Non-pigmented ciliary epithelial cell (primary cell): Measurements from ENCODE around the gene ILKAP.

Experiments
- DNase-seq: peaks from one replicate; pipeline ENCODE4 v3.0.0-alpha.2; 2010; ENCODE audit warnings: low read depth

Gene ILKAP

GRCh38 chr2:238237431-238238135 lies 34.1 kb upstream of the ILKAP start:
- DNase-seq: no peak

DNA sequence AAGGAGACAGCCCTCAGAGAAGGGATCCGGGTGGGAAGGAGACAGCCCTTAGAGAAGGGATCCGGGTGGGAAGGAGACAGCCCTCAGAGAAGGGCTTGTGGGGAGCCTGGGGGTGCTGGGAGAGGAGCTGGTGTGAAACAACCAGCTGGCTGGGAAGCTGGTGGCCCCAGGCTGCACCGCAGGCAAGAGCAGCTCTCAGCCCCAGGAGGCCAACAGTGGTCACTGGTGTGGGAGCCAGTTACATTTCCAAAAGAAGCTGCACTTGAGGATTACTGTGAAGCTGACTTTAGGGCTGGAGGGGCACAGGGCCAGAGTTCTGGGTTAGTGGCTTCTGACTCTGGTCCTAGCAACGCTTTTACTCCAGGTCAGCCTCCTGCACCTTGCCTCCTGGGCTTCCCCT lies 33.1 kb upstream of the ILKAP start:
- DNase-seq: no peak

DNA sequence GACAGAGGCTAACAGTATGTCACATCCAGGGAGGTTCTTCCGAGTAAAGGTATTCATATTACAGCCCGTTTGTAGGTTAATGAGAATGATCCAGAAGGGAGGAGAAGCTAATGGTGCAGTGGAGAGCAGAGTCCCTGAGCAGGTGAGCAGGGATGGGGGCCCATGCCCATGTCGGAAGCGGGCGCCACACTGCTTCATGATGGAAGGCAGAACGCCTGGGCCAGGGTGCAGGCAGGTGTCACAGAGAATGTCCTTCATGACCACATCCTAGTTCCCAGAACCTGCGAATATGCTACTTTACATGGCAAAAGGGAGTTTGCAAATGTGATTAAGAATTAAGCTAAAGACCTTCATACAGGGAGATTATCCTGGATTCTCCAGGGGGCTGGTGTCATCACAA lies 32.4 kb upstream of the ILKAP start:
- DNase-seq: no peak

DNA sequence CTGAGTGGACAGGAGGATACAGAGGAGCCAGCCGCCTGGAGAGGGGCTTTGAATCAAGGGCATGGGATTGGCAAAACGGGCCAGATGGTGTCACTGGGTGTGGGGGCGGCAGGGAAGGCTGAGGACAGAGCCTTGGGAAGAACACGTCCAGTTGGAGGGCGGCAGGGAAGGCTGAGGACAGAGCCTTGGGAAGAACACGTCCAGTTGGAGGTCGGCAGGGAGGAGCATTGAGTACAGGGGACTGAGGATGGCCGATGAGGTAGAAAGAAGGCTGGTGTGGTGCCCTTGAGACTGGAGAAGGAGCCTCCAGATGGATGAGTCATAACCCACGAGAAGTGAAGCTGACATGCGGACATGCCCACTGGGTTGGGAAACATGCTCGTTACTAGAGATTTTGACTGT lies 31.8 kb upstream of the ILKAP start:
- no peak for DNase-seq

DNA sequence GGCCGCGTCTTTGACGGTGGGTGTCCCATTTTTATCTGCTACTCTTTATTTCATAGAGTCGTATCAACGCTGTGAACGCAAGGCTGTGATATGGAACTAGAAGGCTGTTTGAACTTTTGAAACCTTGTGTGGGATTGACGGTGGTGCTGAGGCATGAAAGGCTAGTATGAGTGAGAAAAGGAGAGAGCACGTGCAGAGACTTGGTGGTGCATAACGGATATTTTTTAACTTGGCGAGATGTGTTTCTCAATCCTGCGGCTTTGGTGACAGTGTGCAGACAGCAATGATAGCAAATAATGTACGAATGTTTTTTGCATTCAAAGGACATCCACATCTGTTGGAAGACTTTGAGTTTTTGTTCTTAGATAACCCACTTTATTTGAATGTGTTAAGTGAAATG lies 30.1 kb upstream of the ILKAP start:
- DNase-seq: no peak

DNA sequence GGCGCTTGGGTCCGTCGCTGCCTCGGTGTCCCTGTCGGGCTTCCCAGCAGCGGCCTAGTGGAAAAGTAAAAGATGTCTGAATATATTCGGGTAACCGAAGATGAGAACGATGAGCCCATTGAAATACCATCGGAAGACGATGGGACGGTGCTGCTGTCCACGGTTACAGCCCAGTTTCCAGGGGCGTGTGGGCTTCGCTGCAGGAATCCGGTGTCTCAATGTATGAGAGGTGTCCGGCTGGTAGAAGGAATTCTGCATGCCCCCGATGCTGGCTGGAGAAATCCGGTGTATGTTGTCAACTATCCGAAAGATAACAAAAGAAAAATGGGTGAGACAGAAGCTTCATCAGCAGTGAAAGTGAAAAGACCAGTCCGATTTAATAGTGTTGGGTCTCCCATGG lies 28.3 kb upstream of the ILKAP start:
- no peak for DNase-seq

GRCh38 chr2:238231251-238231793 lies 27.8 kb upstream of the ILKAP start:
- no peak for DNase-seq

- DNase-seq: no peak
These were observed 27.2 kb upstream of the ILKAP start for GRCh38 chr2:238230699-238231098.

DNA sequence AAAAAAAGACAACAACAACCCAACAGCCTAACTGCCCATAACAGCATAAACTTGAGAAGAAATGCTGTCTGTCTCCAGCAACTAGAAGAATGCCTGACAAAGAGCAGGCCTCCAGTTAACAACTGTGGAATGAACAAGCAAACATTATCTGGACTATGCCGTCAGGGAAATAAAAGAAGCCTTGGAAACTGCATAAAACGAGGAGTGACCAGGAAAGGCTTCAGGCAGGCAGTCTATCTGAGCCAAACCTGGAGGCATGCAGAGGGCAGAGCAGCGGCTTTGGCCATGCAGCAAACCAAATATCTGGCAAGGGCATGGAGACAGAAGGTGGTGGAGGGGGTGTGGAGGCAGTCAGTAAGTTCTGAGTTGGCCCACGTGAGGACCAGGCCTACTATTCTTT lies 25.2 kb upstream of the ILKAP start:
- no peak for DNase-seq

DNA sequence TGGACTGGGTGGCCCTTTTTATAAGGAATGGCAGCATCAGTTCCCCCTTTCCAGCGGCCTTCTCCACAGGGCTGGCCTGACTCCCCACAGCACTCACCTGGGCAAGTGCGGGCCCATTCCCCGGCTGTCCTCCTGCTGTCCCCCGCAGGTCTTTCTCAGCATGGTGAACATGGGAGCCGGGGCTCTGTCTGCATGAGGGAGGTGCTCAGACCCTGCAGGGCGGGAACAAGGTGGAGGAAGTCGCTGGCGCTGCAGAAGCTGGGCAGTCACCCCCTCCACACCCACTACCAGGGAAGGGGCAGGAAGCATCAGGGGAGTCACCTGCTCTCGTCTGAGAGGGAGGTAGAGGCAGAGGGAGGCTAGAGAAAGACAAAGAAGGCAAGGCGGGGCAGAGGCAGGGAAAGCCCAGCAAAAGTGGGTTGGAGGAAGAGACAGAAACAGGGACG lies 24.1 kb upstream of the ILKAP start:
- no peak for DNase-seq

GRCh38 chr2:238226698-238227586 lies 23.4 kb upstream of the ILKAP start:
- no peak for DNase-seq

DNA sequence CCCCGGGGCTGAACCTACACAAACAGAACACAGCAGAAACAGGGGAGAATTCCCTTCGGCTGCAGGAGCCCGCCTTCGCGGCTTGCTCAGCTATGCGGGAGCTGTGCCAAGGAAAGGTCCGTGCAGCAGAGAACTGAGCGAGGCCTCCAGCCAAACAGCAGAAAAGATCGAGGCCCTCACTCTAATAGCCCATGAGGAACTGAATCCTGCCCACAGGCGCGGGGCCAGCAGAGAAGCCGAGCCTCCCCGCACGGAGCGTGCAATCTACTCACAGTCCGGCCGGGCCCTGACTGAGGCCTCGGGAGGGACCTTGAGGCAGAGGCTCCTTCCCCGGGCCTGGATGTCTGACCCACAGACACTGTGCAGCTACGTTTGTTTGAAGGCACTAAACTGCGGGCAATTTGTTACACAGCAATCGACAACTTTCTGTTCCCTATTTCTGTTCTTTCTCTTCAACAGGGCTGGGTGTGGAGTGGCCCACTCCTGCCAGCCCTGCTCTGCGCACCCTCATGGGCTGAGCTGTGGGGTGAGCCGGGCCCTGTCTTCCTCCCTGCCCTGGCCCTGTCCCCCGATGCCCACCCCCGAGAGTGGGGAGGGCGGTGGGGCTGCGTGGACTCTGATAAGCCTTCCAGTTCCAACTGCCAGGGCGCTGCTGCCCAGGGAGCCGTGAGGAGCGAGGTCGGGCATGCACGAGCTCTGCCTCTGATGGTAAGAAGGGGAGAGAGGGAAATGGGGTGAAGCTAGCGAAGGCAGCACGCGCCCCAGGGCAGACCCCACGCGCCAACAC lies 22.6 kb upstream of the ILKAP start:
- DNase-seq: no peak

DNA sequence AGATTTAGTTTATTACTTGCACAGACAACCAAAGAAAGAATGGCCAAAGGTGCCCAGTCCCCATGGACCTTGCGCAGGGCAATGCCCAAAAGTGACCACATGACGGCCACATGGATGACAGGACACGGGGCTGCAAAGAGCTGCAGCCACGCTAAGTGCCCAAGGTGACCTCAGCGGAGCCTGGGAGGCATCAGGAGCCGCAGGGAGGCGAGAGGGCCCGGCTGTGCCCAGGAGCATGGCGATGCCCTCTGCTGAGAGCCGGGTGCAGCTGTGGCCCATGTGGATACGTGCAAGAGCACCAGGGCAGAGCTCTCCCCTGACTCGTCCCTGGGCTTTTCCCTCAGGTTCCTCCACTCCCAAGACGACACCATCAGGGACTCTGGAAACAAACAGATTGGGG lies 21.6 kb upstream of the ILKAP start:
- DNase-seq: no peak

GRCh38 chr2:238224356-238225035 lies 21.0 kb upstream of the ILKAP start:
- no peak for DNase-seq

DNA sequence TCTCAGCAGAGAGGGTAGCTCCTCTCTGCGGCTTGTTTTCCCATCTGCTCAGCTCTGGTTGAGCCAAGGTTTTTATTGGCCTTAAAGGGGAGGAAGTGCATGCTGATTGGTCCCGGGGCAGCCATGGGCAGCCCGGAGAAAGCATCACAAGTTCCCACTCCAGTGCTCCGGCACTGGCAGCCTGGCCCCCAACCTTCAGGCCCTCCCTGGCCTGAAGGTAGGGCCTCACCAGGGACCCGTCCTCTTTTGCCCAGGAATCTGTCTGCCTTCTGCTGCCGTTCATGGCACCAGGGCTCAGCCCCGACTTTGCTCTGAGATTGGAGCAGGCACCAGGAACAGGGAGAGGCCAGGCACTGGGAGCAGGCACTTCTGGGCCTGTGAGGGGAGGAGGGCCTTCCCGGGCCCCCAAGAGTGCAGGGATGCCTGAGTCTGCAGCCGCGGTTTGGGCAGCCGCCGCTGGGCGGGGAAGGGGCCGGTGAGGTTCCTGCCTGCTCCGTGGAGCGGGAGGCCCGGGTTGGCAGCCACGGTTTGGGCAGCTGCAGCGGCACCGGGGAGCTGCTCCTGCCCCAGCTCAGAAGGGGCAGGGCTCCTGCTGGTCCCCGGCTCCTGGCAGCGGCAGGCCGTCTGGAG lies 17.5 kb upstream of the ILKAP start:
- no peak for DNase-seq

GRCh38 chr2:238220274-238220891 lies 16.9 kb upstream of the ILKAP start:
- no peak for DNase-seq

- DNase-seq: no peak
These were observed 13.2 kb upstream of the ILKAP start for GRCh38 chr2:238216651-238217184.

- DNase-seq: no peak
These were observed 3.5 kb upstream of the ILKAP start for GRCh38 chr2:238207006-238207405.

DNA sequence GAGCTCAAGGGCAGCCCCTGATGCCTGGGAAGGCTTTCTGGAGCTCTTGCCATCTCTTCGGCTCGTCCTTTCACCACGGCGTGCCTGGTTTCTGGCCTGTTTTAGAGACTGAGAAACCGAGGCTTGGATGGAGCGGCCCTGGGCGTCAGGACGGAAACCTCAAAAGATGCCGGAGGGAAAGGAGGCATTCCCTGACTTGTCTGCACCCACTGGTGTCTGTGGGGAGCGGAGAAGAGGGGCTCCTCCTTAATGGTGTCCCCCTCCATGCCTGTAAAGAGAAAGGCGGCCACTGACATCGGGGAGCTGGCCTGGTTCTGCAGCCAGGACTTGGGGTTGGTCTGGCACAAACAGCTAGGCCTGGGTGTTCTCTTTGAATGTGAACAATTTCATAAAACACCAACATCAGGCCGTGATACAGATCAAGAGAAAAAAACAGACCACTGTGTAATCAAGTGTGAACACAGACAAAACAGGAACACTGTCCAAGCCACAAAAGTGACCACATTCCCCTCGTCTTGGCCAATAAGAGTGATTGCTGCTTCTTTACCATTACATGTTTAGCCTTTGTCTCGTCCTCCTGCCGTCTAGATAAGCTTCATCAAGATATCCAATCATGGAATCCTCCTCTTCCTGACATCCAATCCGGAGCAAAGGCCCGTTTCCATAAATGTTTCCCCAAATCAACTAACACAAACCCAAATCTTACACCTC lies 633 bp upstream of the ILKAP start:
- no peak for DNase-seq
